Measurements from ENCODE around the gene CAMTA2. TPM values are rescaled to one million over a fixed set of nuclear protein-coding genes. Genes with fewer than 3 reads are reported as not detected.

CAMTA2 gene
- total and polyA plus RNA-seq, 2 donors from 2014 or later = 40.1 to 47.1 TPM

GRCh38 chr17:5024604-5025003 is 37.1 kb upstream of the CAMTA2 start:
- Histone ChIP-seq H3K4me1 (ENCODE audit: control insufficient read depth in 2 of 3, insufficient read depth in 2 of 3, low read depth in 1 of 3, low read length in 3 of 3) (no peaks in the 10 kb centered on the region), H3K36me3 (ENCODE audit: control insufficient read depth in 2 of 3, insufficient read depth in 3 of 3, low read length in 3 of 3) (peaks cover 0 to 12% (median 7%) of the 10 kb centered on the region in 3 donors), H3K9me3 (ENCODE audit: control insufficient read depth in 2 of 3, insufficient read depth in 1 of 3, low read length in 3 of 3) (no peaks in the 10 kb centered on the region), H3K4me3 (ENCODE audit: low read length in 3 of 3) (no peak overlapping the region), H3K27ac (ENCODE audit: low read depth in 2 of 2, low read length in 2 of 2) (no peak overlapping the region), H3K9ac (ENCODE audit: low read length in 3 of 3) (no peak overlapping the region), H3K27me3 (ENCODE audit: control insufficient read depth, insufficient read depth, low read length) (no peaks in the 10 kb centered on the region)
- DNase-seq (no peak), FAIRE-seq (no peak)
- intact Hi-C loops (cut with DNase I) = no loop called here
- TF ChIP-seq CTCF (IDR thresholded peaks at IDR 0.05; ENCODE audit: borderline replicate concordance, extremely low read depth, insufficient read depth) = no peak

GRCh38 chr17:5023588-5024147 is 36.2 kb upstream of the CAMTA2 start:
- H3K27me3 ChIP-seq (ENCODE audit: control insufficient read depth, insufficient read depth, low read length) = no peaks in the 10 kb centered on the region
- DNase-seq = no peak
- TF ChIP-seq CTCF (IDR thresholded peaks at IDR 0.05; ENCODE audit: borderline replicate concordance, extremely low read depth, insufficient read depth) = no peak
- FAIRE-seq = no peak
- H3K36me3 ChIP-seq (ENCODE audit: control insufficient read depth in 2 of 3, insufficient read depth in 3 of 3, low read length in 3 of 3) = peaks cover 0 to 18% (median 11%) of the 10 kb centered on the region in 3 donors
- no peak overlapping the region for H3K9ac ChIP-seq (ENCODE audit: low read length in 3 of 3)
- H3K4me3 ChIP-seq (ENCODE audit: low read length in 3 of 3) = no peak overlapping the region
- intact Hi-C loops (cut with DNase I) = no loop called here
- no peak overlapping the region for H3K27ac ChIP-seq (ENCODE audit: low read depth in 2 of 2, low read length in 2 of 2)
- no peaks in the 10 kb centered on the region for H3K9me3 ChIP-seq (ENCODE audit: control insufficient read depth in 2 of 3, insufficient read depth in 1 of 3, low read length in 3 of 3)
- H3K4me1 ChIP-seq (ENCODE audit: control insufficient read depth in 2 of 3, insufficient read depth in 2 of 3, low read depth in 1 of 3, low read length in 3 of 3) = no peaks in the 10 kb centered on the region

- Histone ChIP-seq H3K4me3 (ENCODE audit: low read length in 3 of 3) (no peak overlapping the region), H3K27me3 (ENCODE audit: control insufficient read depth, insufficient read depth, low read length) (no peaks in the 10 kb centered on the region), H3K9me3 (ENCODE audit: control insufficient read depth in 2 of 3, insufficient read depth in 1 of 3, low read length in 3 of 3) (no peaks in the 10 kb centered on the region), H3K9ac (ENCODE audit: low read length in 3 of 3) (no peak overlapping the region), H3K36me3 (ENCODE audit: control insufficient read depth in 2 of 3, insufficient read depth in 3 of 3, low read length in 3 of 3) (peaks cover 0 to 21% (median 16%) of the 10 kb centered on the region in 3 donors), H3K27ac (ENCODE audit: low read depth in 2 of 2, low read length in 2 of 2) (no peak overlapping the region), H3K4me1 (ENCODE audit: control insufficient read depth in 2 of 3, insufficient read depth in 2 of 3, low read depth in 1 of 3, low read length in 3 of 3) (no peaks in the 10 kb centered on the region)
- FAIRE-seq (no peak), DNase-seq (no peak)
- TF ChIP-seq CTCF (IDR thresholded peaks at IDR 0.05; ENCODE audit: borderline replicate concordance, extremely low read depth, insufficient read depth) = no peak
- intact Hi-C loops (cut with DNase I) = no loop called here
These were observed 34.8 kb upstream of the CAMTA2 start for GRCh38 chr17:5022171-5022711.
